Measurements from ENCODE around the gene ST3GAL5. TPM values are rescaled to one million over a fixed set of nuclear protein-coding genes. Genes with fewer than 3 reads are reported as not detected.

ST3GAL5 gene
- total RNA-seq, 2 donors from 2014 or later = 24.7 to 38.6 TPM

GRCh38 chr2:85847051-85847588, 41.7 kb downstream of the ST3GAL5 start:
- intact Hi-C loops (cut with DNase I) = no loop called here
- Histone ChIP-seq H3K27me3 (replicated peaks; ENCODE audit: insufficient read depth) (no peaks in the 10 kb centered on the region), H3K4me3 (no peak overlapping the region), H3K36me3 (no peaks in the 10 kb centered on the region), H3K4me1 (replicated peaks) (no peaks in the 10 kb centered on the region), H3K27ac (no peak overlapping the region), H3K9me3 (no peaks in the 10 kb centered on the region)
- TF ChIP-seq POLR2AphosphoS5 (IDR thresholded peaks at IDR 0.05) = no peak
- TF ChIP-seq POLR2A (IDR thresholded peaks at IDR 0.05) = no peak
- TF ChIP-seq CTCF (IDR thresholded peaks at IDR 0.05) = no peak
- no peak for DNase-seq (ENCODE audit: low spot score)
- 68% methylated on average over 2 of the region's 2 CpGs for WGBS

- TF ChIP-seq POLR2A (IDR thresholded peaks at IDR 0.05) (no peak), CTCF (IDR thresholded peaks at IDR 0.05) (no peak), POLR2AphosphoS5 (IDR thresholded peaks at IDR 0.05) (no peak)
- intact Hi-C loops (cut with DNase I) = no loop called here
- no peak overlapping the region for H3K4me3 ChIP-seq
- no peak overlapping the region for H3K27ac ChIP-seq
- no peak for DNase-seq (ENCODE audit: low spot score)
- H3K4me1 ChIP-seq (replicated peaks) = no peaks in the 10 kb centered on the region
- H3K9me3 ChIP-seq = no peaks in the 10 kb centered on the region
- no peaks in the 10 kb centered on the region for H3K36me3 ChIP-seq
- 92% methylated on average over 4 of the region's 4 CpGs for WGBS
- no peaks in the 10 kb centered on the region for H3K27me3 ChIP-seq (replicated peaks; ENCODE audit: insufficient read depth)
These were observed 42.4 kb downstream of the ST3GAL5 start for GRCh38 chr2:85846411-85846810.

GRCh38 chr2:85844486-85844885, 44.3 kb downstream of the ST3GAL5 start:
- Histone ChIP-seq H3K4me3 (no peak overlapping the region), H3K27me3 (replicated peaks; ENCODE audit: insufficient read depth) (no peaks in the 10 kb centered on the region), H3K4me1 (replicated peaks) (no peaks in the 10 kb centered on the region), H3K36me3 (no peaks in the 10 kb centered on the region), H3K9me3 (no peaks in the 10 kb centered on the region), H3K27ac (no peak overlapping the region)
- no peak for TF ChIP-seq POLR2A (IDR thresholded peaks at IDR 0.05)
- no peak for TF ChIP-seq CTCF (IDR thresholded peaks at IDR 0.05)
- TF ChIP-seq POLR2AphosphoS5 (IDR thresholded peaks at IDR 0.05) = no peak
- DNase-seq (ENCODE audit: low spot score) = no peak
- WGBS = 94% methylated on average over 4 of the region's 4 CpGs
- intact Hi-C loops (cut with DNase I) = no loop called here

- H3K27ac ChIP-seq = no peak overlapping the region
- WGBS = 67% methylated on average over 4 of the region's 4 CpGs
- H3K9me3 ChIP-seq = no peaks in the 10 kb centered on the region
- no peak for DNase-seq (ENCODE audit: low spot score)
- no peaks in the 10 kb centered on the region for H3K27me3 ChIP-seq (replicated peaks; ENCODE audit: insufficient read depth)
- TF ChIP-seq POLR2AphosphoS5 (IDR thresholded peaks at IDR 0.05) = no peak
- peak in 1 of 4 experiments; percentile 9 for TF ChIP-seq CTCF (IDR thresholded peaks at IDR 0.05)
- H3K4me3 ChIP-seq = no peak overlapping the region
- H3K36me3 ChIP-seq = no peaks in the 10 kb centered on the region
- H3K4me1 ChIP-seq (replicated peaks) = no peaks in the 10 kb centered on the region
- intact Hi-C loops (cut with DNase I) = no loop called here
These were observed 45.2 kb downstream of the ST3GAL5 start for GRCh38 chr2:85843543-85843942.

GRCh38 chr2:85840091-85840490, 48.7 kb downstream of the ST3GAL5 start:
- Histone ChIP-seq H3K4me1 (replicated peaks) (no peaks in the 10 kb centered on the region), H3K36me3 (no peaks in the 10 kb centered on the region), H3K27ac (no peak overlapping the region), H3K27me3 (replicated peaks; ENCODE audit: insufficient read depth) (no peaks in the 10 kb centered on the region), H3K9me3 (no peaks in the 10 kb centered on the region), H3K4me3 (no peak overlapping the region)
- TF ChIP-seq POLR2A (IDR thresholded peaks at IDR 0.05) = no peak
- no peak for TF ChIP-seq POLR2AphosphoS5 (IDR thresholded peaks at IDR 0.05)
- no peak for TF ChIP-seq CTCF (IDR thresholded peaks at IDR 0.05)
- 93% methylated on average over 9 of the region's 9 CpGs for WGBS
- no peak for DNase-seq (ENCODE audit: low spot score)
- intact Hi-C loops (cut with DNase I) = no loop called here

Data from prostate gland (tissue), 2 donors.